ENCODE data around the gene MRE11. TPM values are rescaled to one million over a fixed set of nuclear protein-coding genes. Genes with fewer than 3 reads are reported as not detected.

Gene MRE11
- polyA plus RNA-seq, 1 experiment = 10.3 TPM

- ChIA-PET CTCF (interaction anchor here (1.0 to 1.7 kb wide), 2 partner anchors 503 to 528 kb away, joined by 3 to 4 read pairs; no protein-coding TSS in a partner anchor), POLR2A (no interaction called here)
- no peak for TF ChIP-seq CTCF (IDR thresholded peaks at IDR 0.05; ENCODE audit: low read depth, low read length)
- no peaks in the 10 kb centered on the region for H3K27me3 ChIP-seq (ENCODE audit: control insufficient read depth, insufficient read depth, low read length)
- H3K4me3 ChIP-seq (ENCODE audit: low read depth, low read length) = no peak overlapping the region
- DNase-seq (ENCODE audit: low read depth, low spot score) = no peak
- no peaks in the 10 kb centered on the region for H3K9me3 ChIP-seq (ENCODE audit: control insufficient read depth, insufficient read depth, low read length)
- no peak overlapping the region for H3K27ac ChIP-seq (ENCODE audit: low read depth, low read length)
Measured at GRCh38 chr11:94424011-94424410, 69.6 kb downstream of the MRE11 start.

GRCh38 chr11:94423507-94423906 is 70.1 kb downstream of the MRE11 start:
- ChIA-PET CTCF (interaction anchor here (9.1 kb wide), 1 partner anchor 528 kb away, joined by 102 read pairs; no protein-coding TSS in a partner anchor), POLR2A (no interaction called here)
- Histone ChIP-seq H3K9me3 (ENCODE audit: control insufficient read depth, insufficient read depth, low read length) (no peaks in the 10 kb centered on the region), H3K27me3 (ENCODE audit: control insufficient read depth, insufficient read depth, low read length) (no peaks in the 10 kb centered on the region), H3K4me3 (ENCODE audit: low read depth, low read length) (no peak overlapping the region), H3K27ac (ENCODE audit: low read depth, low read length) (no peak overlapping the region)
- DNase-seq (ENCODE audit: low read depth, low spot score) = no peak
- TF ChIP-seq CTCF (IDR thresholded peaks at IDR 0.05; ENCODE audit: low read depth, low read length) = no peak

GRCh38 chr11:94418123-94418765 is 75.4 kb downstream of the MRE11 start:
- Histone ChIP-seq H3K9me3 (ENCODE audit: control insufficient read depth, insufficient read depth, low read length) (no peaks in the 10 kb centered on the region), H3K27ac (ENCODE audit: low read depth, low read length) (no peak overlapping the region), H3K4me3 (ENCODE audit: low read depth, low read length) (no peak overlapping the region), H3K27me3 (ENCODE audit: control insufficient read depth, insufficient read depth, low read length) (no peaks in the 10 kb centered on the region)
- 0 out of 2 replicates have a peak, but pooled peaks have one; percentile 2 for TF ChIP-seq CTCF (IDR thresholded peaks at IDR 0.05; ENCODE audit: low read depth, low read length)
- DNase-seq (ENCODE audit: low read depth, low spot score) = no peak
- POLR2A ChIA-PET = no interaction called here
- CTCF ChIA-PET = interaction anchor here (0.6 to 9.1 kb wide), 15 partner anchors 13 to 554 kb away, joined by 3 to 102 read pairs (median 3); partner anchors contain the start of genes IZUMO1R and PANX1

- TF ChIP-seq CTCF (IDR thresholded peaks at IDR 0.05; ENCODE audit: low read depth, low read length) = peak; percentile 77
- Histone ChIP-seq H3K9me3 (ENCODE audit: control insufficient read depth, insufficient read depth, low read length) (no peaks in the 10 kb centered on the region), H3K27me3 (ENCODE audit: control insufficient read depth, insufficient read depth, low read length) (no peaks in the 10 kb centered on the region), H3K27ac (ENCODE audit: low read depth, low read length) (no peak overlapping the region), H3K4me3 (ENCODE audit: low read depth, low read length) (no peak overlapping the region)
- peak; percentile 38 for DNase-seq (ENCODE audit: low read depth, low spot score)
- CTCF ChIA-PET = interaction anchor here (0.6 to 9.1 kb wide), 26 partner anchors 8 to 1181 kb away, joined by 3 to 102 read pairs (median 3); partner anchors contain the start of genes IZUMO1R and PANX1
- POLR2A ChIA-PET = interaction anchor here (0.6 kb wide), 1 partner anchor 282 kb away, joined by 9 read pairs; no protein-coding TSS in a partner anchor
Measured at GRCh38 chr11:94417386-94417987, 76.2 kb downstream of the MRE11 start.

Measured in AG04450 (cell line).